ENCODE measurements around the gene TMEM225B.

GRCh38 chr7:99627513-99627912, 29.4 kb downstream of the TMEM225B start:
- no peak for TF ChIP-seq CTCF (conservative IDR thresholded peaks at IDR 0.05; ENCODE audit: low read depth, low read length)
- no peak for TF ChIP-seq EZH2 (IDR thresholded peaks at IDR 0.05; ENCODE audit: borderline replicate concordance, low read depth, low read length, poor library complexity, severe bottlenecking)
